NT2/D1 (cell line): ENCODE data around the gene BPNT1.

Experiments
- SUZ12 ChIP-seq: IDR thresholded peaks from 2 replicates; pipeline ENCODE4 v1.6.1; 2011; ENCODE audit not compliant: insufficient read length, insufficient read depth; ENCODE audit errors: extremely low read depth
- YY1 ChIP-seq: IDR thresholded peaks from 2 replicates; pipeline ENCODE4 v1.6.1; 2011; ENCODE audit not compliant: insufficient read length, insufficient read depth
- ZNF274 ChIP-seq: IDR thresholded peaks from 2 replicates; pipeline ENCODE4 v1.6.1; 2011; ENCODE audit warnings: mild to moderate bottlenecking, low read depth, low read length

- no peak for TF ChIP-seq YY1
- TF ChIP-seq ZNF274 = no peak
- TF ChIP-seq SUZ12 = no peak
These were observed 44.8 kb downstream of the BPNT1 start for GRCh38 chr1:220044678-220045355.
